Breast epithelium (tissue), 4 donors: Measurements from ENCODE around the gene HSD11B1. TPM values are rescaled to one million over a fixed set of nuclear protein-coding genes. Genes with fewer than 3 reads are reported as not detected.

Experiments
- DNase-seq, 2 donors: peaks; one replicate each; pipeline ENCODE4 v3.0.0-alpha.2; 2019; ENCODE audit warnings: low spot score in 2 of 2
- H3K27ac ChIP-seq, 2 donors: fragments of 200-600 bp; sonication (generic) in 1 of 2; one replicate each; pipeline ENCODE4 v1.5.1; 2016 to 2019; ENCODE audit warnings: mild to moderate bottlenecking in 1 of 2
- H3K27me3 ChIP-seq, 2 donors: fragments of 200-600 bp; sonication (generic) in 1 of 2; one replicate each; pipeline versions ENCODE4 v1.5.1 to v1.6.0; 2017 to 2019; ENCODE audit warnings: control low read depth in 1 of 2, mild to moderate bottlenecking in 1 of 2
- H3K36me3 ChIP-seq: fragments of 200-600 bp; one replicate; pipeline ENCODE4 v1.5.1; 2019
- H3K4me1 ChIP-seq, 2 donors: fragments of 200-600 bp; sonication (generic); one replicate each; pipeline ENCODE4 v1.5.1; 2016 to 2019; ENCODE audit warnings: control low read depth in 1 of 2
- H3K4me3 ChIP-seq, 3 donors: fragments of 200-600 bp; sonication (generic); 1 replicate in 2 of 3; 2 replicates in 1 of 3; pipeline ENCODE4 v1.5.1; 2016 to 2019; ENCODE audit warnings: mild to moderate bottlenecking in 3 of 3, moderate library complexity in 2 of 3
- H3K9me3 ChIP-seq, 2 donors: fragments of 200-600 bp; sonication (generic) in 1 of 2; one replicate each; pipeline ENCODE4 v1.5.1; 2016 to 2019; ENCODE audit warnings: control low read depth in 1 of 2
- POLR2A ChIP-seq: fragments of 450-650 bp; IDR thresholded peaks from one replicate; pipeline ENCODE4 v1.6.1; 2016; ENCODE audit warnings: antibody characterized with exemption, mild to moderate bottlenecking, moderate library complexity
- POLR2AphosphoS5 ChIP-seq, 3 donors: sonication (generic); formaldehyde crosslinking; IDR thresholded peaks; one replicate each; pipeline ENCODE4 v1.6.1; 2017; ENCODE audit warnings: antibody characterized with exemption in 3 of 3
- intact Hi-C: fragments of 100-400 bp; cut with DNase I; formaldehyde crosslinking; loops from one replicate; pipeline ENCODE4 v1.15.1; 2023; ENCODE audit warnings: low total_unique reads
- total RNA-seq, 3 donors: library from RNA; depleted of rRNA; stranded (reverse); fragments of >200 nt; gene quantifications; one replicate each; pipeline ENCODE4 v1.1.0, GENCODE V29; 2016
- TF ChIP-seq, protein P1 (sequence below), 3 donors: fragments of 450-650 bp; IDR thresholded peaks; one replicate each; pipeline ENCODE4 v1.5.1; 2016 to 2017; ENCODE audit warnings: antibody characterized with exemption in 3 of 3, mild to moderate bottlenecking in 3 of 3, moderate library complexity in 3 of 3

Gene HSD11B1
- total RNA-seq, 3 donors from 2014 or later, result 0.88 to 90.1 (median 7.5) TPM

DNA sequence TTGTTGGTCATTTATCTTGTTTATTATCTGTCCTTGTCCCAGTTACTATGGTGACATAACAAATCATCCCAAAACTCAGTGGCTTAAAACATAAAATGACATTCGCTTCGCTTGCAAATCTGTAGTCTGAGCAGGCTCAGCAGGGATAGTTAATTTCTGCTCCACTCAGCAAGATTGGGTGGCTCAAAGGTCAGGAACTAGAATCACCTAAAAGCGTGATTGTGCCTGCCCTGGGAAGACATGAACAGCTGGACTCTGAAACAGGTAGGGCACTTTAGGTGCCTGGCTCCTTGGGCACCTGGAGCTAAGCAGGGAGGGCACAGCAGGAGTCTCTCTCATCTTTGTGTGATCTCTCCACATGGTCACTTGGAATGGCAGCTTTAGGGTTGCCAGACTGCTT is 36.5 kb downstream of the HSD11B1 start:
- no peaks in the 10 kb centered on the region for H3K36me3 ChIP-seq
- no peak overlapping the region for H3K4me3 ChIP-seq
- no peaks in the 10 kb centered on the region for H3K27me3 ChIP-seq
- no peaks in the 10 kb centered on the region for H3K9me3 ChIP-seq
- TF ChIP-seq POLR2AphosphoS5 (IDR thresholded peaks at IDR 0.05) (no peak), POLR2A (no peak)
- TF ChIP-seq, protein P1, sequence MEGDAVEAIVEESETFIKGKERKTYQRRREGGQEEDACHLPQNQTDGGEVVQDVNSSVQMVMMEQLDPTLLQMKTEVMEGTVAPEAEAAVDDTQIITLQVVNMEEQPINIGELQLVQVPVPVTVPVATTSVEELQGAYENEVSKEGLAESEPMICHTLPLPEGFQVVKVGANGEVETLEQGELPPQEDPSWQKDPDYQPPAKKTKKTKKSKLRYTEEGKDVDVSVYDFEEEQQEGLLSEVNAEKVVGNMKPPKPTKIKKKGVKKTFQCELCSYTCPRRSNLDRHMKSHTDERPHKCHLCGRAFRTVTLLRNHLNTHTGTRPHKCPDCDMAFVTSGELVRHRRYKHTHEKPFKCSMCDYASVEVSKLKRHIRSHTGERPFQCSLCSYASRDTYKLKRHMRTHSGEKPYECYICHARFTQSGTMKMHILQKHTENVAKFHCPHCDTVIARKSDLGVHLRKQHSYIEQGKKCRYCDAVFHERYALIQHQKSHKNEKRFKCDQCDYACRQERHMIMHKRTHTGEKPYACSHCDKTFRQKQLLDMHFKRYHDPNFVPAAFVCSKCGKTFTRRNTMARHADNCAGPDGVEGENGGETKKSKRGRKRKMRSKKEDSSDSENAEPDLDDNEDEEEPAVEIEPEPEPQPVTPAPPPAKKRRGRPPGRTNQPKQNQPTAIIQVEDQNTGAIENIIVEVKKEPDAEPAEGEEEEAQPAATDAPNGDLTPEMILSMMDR (IDR thresholded peaks at IDR 0.05), result no peak
- no peaks in the 10 kb centered on the region for H3K4me1 ChIP-seq
- intact Hi-C loops, result no loop called here
- DNase-seq, result no peak
- H3K27ac ChIP-seq, result no peak overlapping the region

DNA sequence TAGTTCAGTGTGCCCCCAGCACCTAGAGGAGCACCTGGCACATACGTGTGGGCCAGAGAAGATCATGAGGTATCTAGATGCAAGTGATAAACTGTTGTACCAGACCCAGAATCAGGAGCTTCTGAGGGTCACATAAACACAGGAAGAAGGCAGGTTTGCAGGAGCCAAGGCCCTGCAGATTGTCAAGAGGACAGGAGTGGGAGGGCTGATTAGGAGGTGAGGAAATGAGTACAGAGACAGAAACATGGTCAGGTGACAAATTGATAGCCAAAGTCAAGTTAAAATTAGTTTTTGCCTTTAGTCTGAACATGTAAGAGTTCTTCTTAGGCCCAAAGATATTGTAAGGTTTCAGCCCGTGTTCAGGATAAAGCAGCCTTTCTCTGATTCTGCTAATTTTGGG is 37.2 kb downstream of the HSD11B1 start:
- no peak overlapping the region for H3K4me3 ChIP-seq
- H3K9me3 ChIP-seq, result no peaks in the 10 kb centered on the region
- TF ChIP-seq, protein P1 (IDR thresholded peaks at IDR 0.05), result no peak
- TF ChIP-seq POLR2A (no peak), POLR2AphosphoS5 (IDR thresholded peaks at IDR 0.05) (no peak)
- no peak for DNase-seq
- intact Hi-C loops, result no loop called here
- no peaks in the 10 kb centered on the region for H3K4me1 ChIP-seq
- no peak overlapping the region for H3K27ac ChIP-seq
- H3K36me3 ChIP-seq, result no peaks in the 10 kb centered on the region
- no peaks in the 10 kb centered on the region for H3K27me3 ChIP-seq

DNA sequence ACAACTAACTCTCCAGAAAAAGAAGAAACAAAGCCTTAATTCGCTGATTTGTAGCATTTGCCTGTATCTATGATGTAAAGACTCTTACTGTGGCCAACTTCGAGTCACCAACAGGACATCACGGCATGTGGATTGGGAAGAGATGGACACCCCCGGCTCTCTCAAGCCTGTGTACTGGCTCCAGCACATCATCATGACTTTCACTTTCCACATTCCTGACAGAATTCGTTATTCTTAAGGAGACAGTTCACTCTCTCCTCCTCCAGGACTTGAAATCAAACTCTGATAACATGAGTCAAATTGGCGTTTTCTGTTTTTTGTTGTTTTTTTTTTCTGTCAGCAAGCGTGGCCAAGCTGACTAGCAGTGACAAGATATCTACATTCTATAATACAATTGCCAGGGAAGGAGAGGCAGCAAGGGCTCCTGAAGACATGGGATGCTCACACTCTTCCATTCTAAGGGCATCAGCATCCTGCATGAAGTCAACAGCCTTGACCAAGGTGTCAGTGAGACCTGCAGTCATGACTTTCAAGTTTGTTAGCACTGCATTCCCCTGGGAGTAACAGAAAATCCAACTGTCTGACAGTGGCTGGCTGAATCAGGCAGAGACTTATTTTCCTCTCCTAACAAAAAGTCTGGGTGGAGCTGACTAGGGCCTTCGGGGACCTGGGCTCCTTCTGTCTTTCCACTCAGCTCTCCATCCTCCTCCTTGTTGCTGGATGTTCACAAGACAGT is 37.9 kb downstream of the HSD11B1 start:
- intact Hi-C loops, result no loop called here
- Histone ChIP-seq H3K9me3 (no peaks in the 10 kb centered on the region), H3K27me3 (no peaks in the 10 kb centered on the region), H3K27ac (peak overlapping the region in 1 of 2 donors; percentile 26), H3K4me1 (no peaks in the 10 kb centered on the region), H3K36me3 (no peaks in the 10 kb centered on the region), H3K4me3 (no peak overlapping the region)
- TF ChIP-seq, protein P1 (IDR thresholded peaks at IDR 0.05), result no peak
- no peak for TF ChIP-seq POLR2AphosphoS5 (IDR thresholded peaks at IDR 0.05)
- TF ChIP-seq POLR2A, result no peak
- DNase-seq, result no peak

DNA sequence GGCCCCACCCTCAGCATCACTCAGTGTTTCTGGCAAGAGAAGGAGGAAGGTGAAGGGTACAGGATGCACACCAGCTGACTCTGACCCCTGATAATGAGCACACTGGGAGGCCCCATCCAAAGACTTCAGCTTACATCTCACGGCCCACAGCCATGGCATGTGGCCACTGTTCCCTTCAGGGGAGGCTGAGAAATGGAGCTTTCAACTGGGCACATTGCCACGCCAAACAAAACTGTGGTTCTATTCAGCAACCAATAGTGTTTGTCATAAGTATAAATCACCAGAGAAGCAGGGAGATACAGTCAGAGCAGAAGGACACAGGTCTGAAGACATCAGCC is 38.5 kb downstream of the HSD11B1 start:
- intact Hi-C loops, result no loop called here

DNA sequence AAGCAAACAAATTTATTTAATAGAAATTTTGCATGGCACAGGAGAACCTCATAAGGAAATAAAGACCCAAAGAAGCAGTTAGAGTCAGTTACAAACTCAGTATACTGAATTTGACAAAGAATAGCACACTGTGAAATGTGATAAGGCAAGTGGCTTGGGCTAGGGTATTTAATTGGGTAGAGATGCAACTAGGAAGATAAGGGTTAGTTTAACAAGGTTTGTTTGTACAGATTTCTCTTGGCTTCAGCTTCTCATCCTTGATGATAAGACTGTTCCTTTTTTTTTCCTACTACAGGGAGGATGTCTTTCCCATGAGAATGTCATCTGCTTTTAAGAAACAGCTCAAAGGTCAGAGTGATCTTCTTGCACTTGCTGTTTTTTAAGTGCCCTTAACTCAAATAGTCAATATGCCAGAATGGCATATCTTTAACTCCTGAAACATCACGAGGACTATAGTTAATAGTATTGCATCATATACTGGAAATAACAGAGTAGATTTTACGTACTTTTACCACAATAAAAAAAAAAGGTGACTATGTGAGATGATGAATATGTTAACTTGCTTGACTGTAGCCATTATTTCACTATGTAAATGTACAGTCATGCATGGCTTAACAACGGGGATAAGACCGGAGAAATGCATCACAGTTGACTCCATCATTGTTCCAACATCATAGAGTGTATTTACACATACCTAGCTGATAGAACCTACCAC is 42.0 kb downstream of the HSD11B1 start:
- no peaks in the 10 kb centered on the region for H3K4me1 ChIP-seq
- H3K4me3 ChIP-seq, result no peak overlapping the region
- H3K27me3 ChIP-seq, result no peaks in the 10 kb centered on the region
- no peaks in the 10 kb centered on the region for H3K9me3 ChIP-seq
- intact Hi-C loops, result no loop called here
- no peaks in the 10 kb centered on the region for H3K36me3 ChIP-seq
- no peak overlapping the region for H3K27ac ChIP-seq
- TF ChIP-seq POLR2AphosphoS5 (IDR thresholded peaks at IDR 0.05), result no peak
- no peak for DNase-seq

More for the DNA sequence above, 38.5 kb downstream of the HSD11B1 start:
- Histone ChIP-seq H3K4me1 (no peaks in the 10 kb centered on the region), H3K27ac (peak overlapping the region in 1 of 2 donors; percentile 26), H3K27me3 (no peaks in the 10 kb centered on the region), H3K4me3 (no peak overlapping the region), H3K36me3 (no peaks in the 10 kb centered on the region), H3K9me3 (no peaks in the 10 kb centered on the region)
- TF ChIP-seq POLR2A, result no peak
- TF ChIP-seq, protein P1 (IDR thresholded peaks at IDR 0.05), result no peak
- no peak for TF ChIP-seq POLR2AphosphoS5 (IDR thresholded peaks at IDR 0.05)
- no peak for DNase-seq
